Measurements from ENCODE around the gene CD19.

DNA sequence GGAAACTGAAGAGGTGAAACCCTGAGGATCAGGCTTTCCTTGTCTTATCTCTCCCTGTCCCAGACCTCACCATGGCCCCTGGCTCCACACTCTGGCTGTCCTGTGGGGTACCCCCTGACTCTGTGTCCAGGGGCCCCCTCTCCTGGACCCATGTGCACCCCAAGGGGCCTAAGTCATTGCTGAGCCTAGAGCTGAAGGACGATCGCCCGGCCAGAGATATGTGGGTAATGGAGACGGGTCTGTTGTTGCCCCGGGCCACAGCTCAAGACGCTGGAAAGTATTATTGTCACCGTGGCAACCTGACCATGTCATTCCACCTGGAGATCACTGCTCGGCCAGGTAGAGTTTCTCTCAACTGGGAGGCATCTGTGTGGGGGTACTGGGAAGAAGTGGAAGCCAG, 1.4 kb downstream of the CD19 start:
- TF ChIP-seq, protein P1, sequence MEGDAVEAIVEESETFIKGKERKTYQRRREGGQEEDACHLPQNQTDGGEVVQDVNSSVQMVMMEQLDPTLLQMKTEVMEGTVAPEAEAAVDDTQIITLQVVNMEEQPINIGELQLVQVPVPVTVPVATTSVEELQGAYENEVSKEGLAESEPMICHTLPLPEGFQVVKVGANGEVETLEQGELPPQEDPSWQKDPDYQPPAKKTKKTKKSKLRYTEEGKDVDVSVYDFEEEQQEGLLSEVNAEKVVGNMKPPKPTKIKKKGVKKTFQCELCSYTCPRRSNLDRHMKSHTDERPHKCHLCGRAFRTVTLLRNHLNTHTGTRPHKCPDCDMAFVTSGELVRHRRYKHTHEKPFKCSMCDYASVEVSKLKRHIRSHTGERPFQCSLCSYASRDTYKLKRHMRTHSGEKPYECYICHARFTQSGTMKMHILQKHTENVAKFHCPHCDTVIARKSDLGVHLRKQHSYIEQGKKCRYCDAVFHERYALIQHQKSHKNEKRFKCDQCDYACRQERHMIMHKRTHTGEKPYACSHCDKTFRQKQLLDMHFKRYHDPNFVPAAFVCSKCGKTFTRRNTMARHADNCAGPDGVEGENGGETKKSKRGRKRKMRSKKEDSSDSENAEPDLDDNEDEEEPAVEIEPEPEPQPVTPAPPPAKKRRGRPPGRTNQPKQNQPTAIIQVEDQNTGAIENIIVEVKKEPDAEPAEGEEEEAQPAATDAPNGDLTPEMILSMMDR (IDR thresholded peaks at IDR 0.05), result no peak
- TF ChIP-seq POLR2A (IDR thresholded peaks at IDR 0.05) (no peak), POLR2AphosphoS5 (IDR thresholded peaks at IDR 0.05; ENCODE audit: insufficient read depth in 1 of 2, low read depth in 1 of 2) (no peak)
